ENCODE data around the gene ZFYVE9.
"Not testable (repeated sequence)": the region's sequence is repeated elsewhere in the genome, so short reads cannot be mapped to it uniquely, and the experiment has no call there.

Gene ZFYVE9

GRCh38 chr1:52152572-52152971, 10.7 kb downstream of the ZFYVE9 start:
- no peak for DNase-seq

GRCh38 chr1:52153010-52153409, 11.1 kb downstream of the ZFYVE9 start:
- no peak for DNase-seq

- no peak for DNase-seq
Observed at GRCh38 chr1:52153898-52154297, 12.0 kb downstream of the ZFYVE9 start.

GRCh38 chr1:52156460-52156859, 14.6 kb downstream of the ZFYVE9 start:
- no peak for DNase-seq

GRCh38 chr1:52157582-52157981, 15.7 kb downstream of the ZFYVE9 start:
- no peak for DNase-seq

GRCh38 chr1:52158218-52158617, 16.3 kb downstream of the ZFYVE9 start:
- no peak for DNase-seq

- DNase-seq = no peak
Observed at GRCh38 chr1:52159033-52159789, 17.3 kb downstream of the ZFYVE9 start.

- no peak for DNase-seq
Observed at GRCh38 chr1:52162947-52163346, 21.1 kb downstream of the ZFYVE9 start.

- no peak for DNase-seq
Observed at GRCh38 chr1:52164604-52165003, 22.7 kb downstream of the ZFYVE9 start.

GRCh38 chr1:52166996-52167753, 25.3 kb downstream of the ZFYVE9 start:
- DNase-seq = no peak

GRCh38 chr1:52168373-52169080, 26.6 kb downstream of the ZFYVE9 start:
- no peak for DNase-seq

GRCh38 chr1:52171149-52171548, 29.3 kb downstream of the ZFYVE9 start:
- not testable (repeated sequence) for DNase-seq

- DNase-seq = no peak
Observed at GRCh38 chr1:52179073-52179472, 37.2 kb downstream of the ZFYVE9 start.

GRCh38 chr1:52180176-52180575, 38.3 kb downstream of the ZFYVE9 start:
- no peak for DNase-seq

GRCh38 chr1:52181759-52182158, 39.9 kb downstream of the ZFYVE9 start:
- not testable (repeated sequence) for DNase-seq

GRCh38 chr1:52182328-52182727, 40.4 kb downstream of the ZFYVE9 start:
- not testable (repeated sequence) for DNase-seq

- no peak for DNase-seq
Observed at GRCh38 chr1:52182874-52183400, 41.0 kb downstream of the ZFYVE9 start.

GRCh38 chr1:52186449-52186848, 44.6 kb downstream of the ZFYVE9 start:
- no peak for DNase-seq

- no peak for DNase-seq
Observed at GRCh38 chr1:52189898-52190480, 48.1 kb downstream of the ZFYVE9 start.

GRCh38 chr1:52190500-52191252, 48.8 kb downstream of the ZFYVE9 start:
- DNase-seq = no peak

- no peak for DNase-seq
Observed at GRCh38 chr1:52191395-52191965, 49.6 kb downstream of the ZFYVE9 start.

GRCh38 chr1:52192024-52192423, 50.1 kb downstream of the ZFYVE9 start:
- no peak for DNase-seq
